ENCODE measurements around the gene IMMP2L.
"Not testable (repeated sequence)": the region's sequence is repeated elsewhere in the genome, so short reads cannot be mapped to it uniquely, and the experiment has no call there.

The IMMP2L gene

DNA sequence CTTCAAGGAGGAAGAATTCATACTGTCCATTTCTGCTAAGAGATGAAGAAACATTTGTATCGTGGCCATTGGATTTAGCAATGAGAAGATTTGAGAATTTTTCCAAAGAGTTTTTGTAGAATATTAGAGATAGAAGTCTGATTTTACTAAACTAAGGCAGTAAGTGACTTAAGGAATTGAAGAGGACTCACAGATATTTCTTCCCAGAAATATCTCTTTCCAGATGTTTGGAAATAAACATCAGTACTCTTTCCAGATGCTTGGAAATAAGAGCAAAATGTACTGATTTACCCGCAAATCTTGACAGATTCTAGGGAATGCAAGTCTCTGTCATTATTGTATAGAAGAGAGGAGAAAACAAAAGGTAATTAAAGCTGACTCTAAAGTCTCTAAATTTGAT, 91.3 kb downstream of the IMMP2L start:
- Histone ChIP-seq H3K27me3 (ENCODE audit: control insufficient read depth, insufficient read depth, low read length, poor library complexity, severe bottlenecking) (no peaks in the 10 kb centered on the region), H3K9me3 (ENCODE audit: control insufficient read depth, low read length) (no peaks in the 10 kb centered on the region), H3K4me3 (ENCODE audit: insufficient read depth, low read depth, low read length) (no peak overlapping the region), H3K36me3 (ENCODE audit: control insufficient read depth, insufficient read depth, low read length) (no peaks in the 10 kb centered on the region), H3K4me1 (ENCODE audit: control insufficient read depth, insufficient read depth, low read length) (no peaks in the 10 kb centered on the region), H3K27ac (ENCODE audit: insufficient read depth, low read depth, low read length, poor library complexity, severe bottlenecking) (no peak overlapping the region)
- 94 to 100% methylated on average over 2 of the region's 2 CpGs for WGBS, 2 experiments

DNA sequence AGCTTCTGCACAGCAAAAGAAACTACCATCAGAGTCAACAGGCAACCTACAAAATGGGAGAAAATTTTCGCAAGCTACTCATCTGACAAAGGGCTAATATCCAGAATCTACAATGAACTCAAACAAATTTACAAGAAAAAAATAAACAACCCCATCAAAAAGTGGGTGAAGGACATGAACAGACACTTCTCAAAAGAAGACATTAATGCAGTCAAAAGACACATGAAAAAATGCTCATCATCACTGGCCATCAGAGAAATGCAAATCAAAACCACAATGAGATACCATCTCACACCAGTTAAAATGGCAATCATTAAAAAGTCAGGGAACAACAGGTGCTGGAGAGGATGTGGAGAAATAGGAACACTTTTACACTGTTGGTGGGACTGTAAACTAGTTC, 92.4 kb downstream of the IMMP2L start:
- not testable (repeated sequence) for H3K27me3 ChIP-seq (ENCODE audit: control insufficient read depth, insufficient read depth, low read length, poor library complexity, severe bottlenecking); H3K27ac ChIP-seq (ENCODE audit: insufficient read depth, low read depth, low read length, poor library complexity, severe bottlenecking); H3K9me3 ChIP-seq (ENCODE audit: control insufficient read depth, low read length); H3K36me3 ChIP-seq (ENCODE audit: control insufficient read depth, insufficient read depth, low read length); H3K4me3 ChIP-seq (ENCODE audit: insufficient read depth, low read depth, low read length); H3K4me1 ChIP-seq (ENCODE audit: control insufficient read depth, insufficient read depth, low read length)
- WGBS, 2 experiments: 76 to 81% methylated on average over 1 of the region's 1 CpG

DNA sequence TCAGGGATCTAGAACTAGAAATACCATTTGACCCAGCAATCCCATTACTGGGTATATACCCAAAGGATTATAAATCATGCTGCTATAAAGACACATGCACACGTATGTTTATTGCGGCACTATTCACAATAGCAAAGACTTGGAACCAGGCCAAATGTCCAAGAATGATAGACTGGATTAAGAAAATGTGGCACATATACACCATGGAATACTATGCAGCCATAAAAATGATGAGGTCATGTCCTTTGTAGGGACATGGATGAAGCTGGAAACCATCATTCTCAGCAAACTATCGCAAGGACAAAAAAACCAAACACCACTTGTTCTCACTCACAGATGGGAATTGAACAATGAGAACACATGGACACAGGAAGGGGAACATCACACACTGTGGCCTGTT, 96.5 kb downstream of the IMMP2L start:
- WGBS, 2 experiments: 92 to 100% methylated on average over 1 to 2 of the region's 3 CpGs
- not testable (repeated sequence) for H3K27ac ChIP-seq (ENCODE audit: insufficient read depth, low read depth, low read length, poor library complexity, severe bottlenecking); H3K4me1 ChIP-seq (ENCODE audit: control insufficient read depth, insufficient read depth, low read length); H3K27me3 ChIP-seq (ENCODE audit: control insufficient read depth, insufficient read depth, low read length, poor library complexity, severe bottlenecking); H3K9me3 ChIP-seq (ENCODE audit: control insufficient read depth, low read length); H3K4me3 ChIP-seq (ENCODE audit: insufficient read depth, low read depth, low read length); H3K36me3 ChIP-seq (ENCODE audit: control insufficient read depth, insufficient read depth, low read length)

DNA sequence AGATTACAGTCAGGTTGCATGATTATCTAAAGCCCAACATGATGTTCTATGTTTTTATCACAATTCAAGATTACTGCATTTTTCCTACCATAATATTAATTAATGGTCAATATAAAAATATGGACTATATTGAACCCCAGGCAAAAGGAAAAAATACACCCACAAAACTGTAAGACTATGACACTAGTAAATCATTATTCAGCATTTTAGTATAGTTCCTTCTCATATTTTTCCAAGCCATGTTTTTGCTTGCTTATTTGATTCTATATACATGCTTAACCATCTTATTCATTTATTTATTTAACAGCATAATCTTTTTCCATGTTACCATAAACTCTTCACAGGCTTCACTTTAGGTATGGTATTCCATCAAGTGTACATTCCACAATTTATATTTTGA, 101.6 kb downstream of the IMMP2L start:
- no peaks in the 10 kb centered on the region for H3K9me3 ChIP-seq (ENCODE audit: control insufficient read depth, low read length)
- H3K27ac ChIP-seq (ENCODE audit: insufficient read depth, low read depth, low read length, poor library complexity, severe bottlenecking): no peak overlapping the region
- no peaks in the 10 kb centered on the region for H3K4me1 ChIP-seq (ENCODE audit: control insufficient read depth, insufficient read depth, low read length)
- H3K27me3 ChIP-seq (ENCODE audit: control insufficient read depth, insufficient read depth, low read length, poor library complexity, severe bottlenecking): no peaks in the 10 kb centered on the region
- no peaks in the 10 kb centered on the region for H3K36me3 ChIP-seq (ENCODE audit: control insufficient read depth, insufficient read depth, low read length)
- H3K4me3 ChIP-seq (ENCODE audit: insufficient read depth, low read depth, low read length): no peak overlapping the region

DNA sequence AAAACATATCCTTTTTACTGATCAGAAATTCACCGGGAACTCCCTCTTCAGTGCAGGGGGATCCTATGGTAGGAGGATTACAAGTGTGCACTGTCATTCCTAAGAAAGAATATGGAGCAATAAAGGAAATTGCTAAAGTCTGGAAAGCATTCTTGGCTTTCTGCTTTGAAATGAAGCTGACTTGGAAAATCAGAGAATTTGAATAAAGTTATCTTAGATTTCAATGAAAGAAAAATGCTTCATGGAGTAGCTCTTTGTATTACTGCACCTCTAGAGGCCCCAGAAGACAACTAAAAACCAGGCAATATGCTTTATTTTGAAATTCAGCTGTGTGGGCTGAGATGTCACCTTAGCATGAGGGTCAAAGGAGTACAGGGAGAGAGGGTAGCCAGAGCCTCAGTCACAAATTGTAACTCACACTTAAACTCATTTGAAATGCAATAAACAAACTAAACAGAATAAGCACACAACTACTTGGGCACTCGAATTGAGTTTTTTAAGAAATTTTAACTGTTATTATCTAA, 102.5 kb downstream of the IMMP2L start:
- Histone ChIP-seq H3K27ac (ENCODE audit: insufficient read depth, low read depth, low read length, poor library complexity, severe bottlenecking) (no peak overlapping the region), H3K9me3 (ENCODE audit: control insufficient read depth, low read length) (no peaks in the 10 kb centered on the region), H3K4me1 (ENCODE audit: control insufficient read depth, insufficient read depth, low read length) (no peaks in the 10 kb centered on the region), H3K4me3 (ENCODE audit: insufficient read depth, low read depth, low read length) (no peak overlapping the region), H3K36me3 (ENCODE audit: control insufficient read depth, insufficient read depth, low read length) (no peaks in the 10 kb centered on the region), H3K27me3 (ENCODE audit: control insufficient read depth, insufficient read depth, low read length, poor library complexity, severe bottlenecking) (no peaks in the 10 kb centered on the region)
- 88 to 89% methylated on average over 1 of the region's 2 CpGs for WGBS, 2 experiments

DNA sequence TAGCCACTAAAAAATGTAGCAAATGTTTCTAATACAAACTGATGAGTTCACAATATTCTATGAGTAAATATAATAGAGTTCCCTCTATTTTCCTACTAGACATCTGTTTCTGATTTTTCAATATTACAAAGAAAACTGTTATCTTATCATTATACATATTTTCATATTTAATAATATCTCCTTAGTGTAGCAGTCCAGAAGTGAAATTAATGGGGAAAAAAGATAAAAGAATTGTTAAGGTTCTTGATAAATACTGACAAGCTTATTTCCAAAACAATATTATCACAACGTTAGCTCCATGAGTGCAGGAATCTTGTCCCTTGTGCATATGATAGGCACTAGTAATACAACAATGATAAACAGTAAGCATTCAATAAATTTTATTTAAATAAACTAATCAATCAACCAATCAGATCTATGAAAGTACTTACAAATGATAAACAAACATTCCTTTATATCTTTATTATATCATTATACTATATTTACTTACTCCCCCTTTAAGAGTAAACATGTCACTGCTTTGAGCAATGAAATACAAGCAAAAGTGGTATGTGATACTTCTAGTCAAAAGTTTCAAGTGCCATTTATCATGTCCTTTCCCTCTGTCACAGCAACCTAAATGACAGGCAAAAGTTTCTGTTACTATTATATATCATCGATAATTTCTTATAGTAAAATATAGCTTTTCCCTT, 103.1 kb downstream of the IMMP2L start:
- no peaks in the 10 kb centered on the region for H3K36me3 ChIP-seq (ENCODE audit: control insufficient read depth, insufficient read depth, low read length)
- no peaks in the 10 kb centered on the region for H3K4me1 ChIP-seq (ENCODE audit: control insufficient read depth, insufficient read depth, low read length)
- H3K4me3 ChIP-seq (ENCODE audit: insufficient read depth, low read depth, low read length): no peak overlapping the region
- no peak overlapping the region for H3K27ac ChIP-seq (ENCODE audit: insufficient read depth, low read depth, low read length, poor library complexity, severe bottlenecking)
- WGBS, 2 experiments: 100% methylated on average over 1 of the region's 2 CpGs; no CpG with 5 or more reads in 1 of the 2 experiments
- no peaks in the 10 kb centered on the region for H3K9me3 ChIP-seq (ENCODE audit: control insufficient read depth, low read length)
- H3K27me3 ChIP-seq (ENCODE audit: control insufficient read depth, insufficient read depth, low read length, poor library complexity, severe bottlenecking): no peaks in the 10 kb centered on the region

DNA sequence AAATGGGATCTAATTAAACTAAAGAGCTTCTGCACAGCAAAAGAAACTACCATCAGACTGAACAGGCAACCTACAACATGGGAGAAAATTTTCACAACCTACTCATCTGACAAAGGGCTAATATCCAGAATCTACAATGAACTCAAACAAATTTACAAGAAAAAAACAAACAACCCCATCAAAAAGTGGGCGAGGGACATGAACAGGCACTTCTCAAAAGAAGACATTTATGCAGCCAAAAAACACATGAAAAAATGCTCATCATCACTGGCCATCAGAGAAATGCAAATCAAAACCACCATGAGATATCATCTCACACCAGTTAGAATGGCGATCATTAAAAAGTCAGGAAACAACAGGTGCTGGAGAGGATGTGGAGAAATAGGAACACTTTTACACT, 111.6 kb downstream of the IMMP2L start:
- WGBS, 2 experiments: no CpG with 5 or more reads among the region's 2 CpGs

DNA sequence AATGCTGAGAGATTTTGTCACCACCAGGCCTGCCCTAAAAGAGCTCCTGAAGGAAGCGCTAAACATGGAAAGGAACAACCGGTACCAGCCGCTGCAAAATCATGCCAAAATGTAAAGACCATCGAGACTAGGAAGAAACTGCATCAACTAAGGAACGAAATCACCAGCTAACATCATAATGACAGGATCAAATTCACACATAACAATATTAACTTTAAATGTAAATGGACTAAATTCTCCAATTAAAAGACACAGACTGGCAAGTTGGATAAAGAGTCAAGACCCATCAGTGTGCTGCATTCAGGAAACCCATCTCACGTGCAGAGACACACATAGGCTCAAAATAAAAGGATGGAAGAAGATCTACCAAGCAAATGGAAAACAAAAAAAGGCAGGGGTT, 114.8 kb downstream of the IMMP2L start:
- H3K9me3 ChIP-seq (ENCODE audit: control insufficient read depth, low read length); H3K36me3 ChIP-seq (ENCODE audit: control insufficient read depth, insufficient read depth, low read length); H3K4me3 ChIP-seq (ENCODE audit: insufficient read depth, low read depth, low read length); H3K27me3 ChIP-seq (ENCODE audit: control insufficient read depth, insufficient read depth, low read length, poor library complexity, severe bottlenecking); H3K4me1 ChIP-seq (ENCODE audit: control insufficient read depth, insufficient read depth, low read length); H3K27ac ChIP-seq (ENCODE audit: insufficient read depth, low read depth, low read length, poor library complexity, severe bottlenecking): not testable (repeated sequence)
- WGBS, 2 experiments: no CpG with 5 or more reads among the region's 6 CpGs

More for the DNA sequence above, 111.6 kb downstream of the IMMP2L start:
- H3K27ac ChIP-seq (ENCODE audit: insufficient read depth, low read depth, low read length, poor library complexity, severe bottlenecking); H3K27me3 ChIP-seq (ENCODE audit: control insufficient read depth, insufficient read depth, low read length, poor library complexity, severe bottlenecking); H3K4me1 ChIP-seq (ENCODE audit: control insufficient read depth, insufficient read depth, low read length); H3K4me3 ChIP-seq (ENCODE audit: insufficient read depth, low read depth, low read length); H3K9me3 ChIP-seq (ENCODE audit: control insufficient read depth, low read length); H3K36me3 ChIP-seq (ENCODE audit: control insufficient read depth, insufficient read depth, low read length): not testable (repeated sequence)

DNA sequence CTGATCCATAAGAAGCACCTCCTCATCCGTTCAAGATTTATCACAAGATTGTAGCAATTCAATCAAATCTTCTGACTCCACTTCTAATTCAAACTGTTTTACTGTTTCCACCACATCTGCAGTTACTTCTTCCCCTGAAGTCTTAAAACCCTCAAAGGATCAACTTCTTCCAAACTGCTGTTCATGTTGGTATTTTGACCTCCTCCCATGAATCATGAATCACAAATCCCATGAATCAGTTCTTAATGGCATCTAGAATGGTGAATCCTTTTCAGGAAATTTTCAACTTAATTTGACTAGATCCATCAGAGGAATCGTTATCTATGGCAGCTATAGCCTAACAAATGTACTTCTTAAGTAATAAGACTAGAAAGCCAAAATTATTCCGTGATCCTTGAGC, 122.3 kb downstream of the IMMP2L start:
- Histone ChIP-seq H3K9me3 (ENCODE audit: control insufficient read depth, low read length) (no peaks in the 10 kb centered on the region), H3K4me1 (ENCODE audit: control insufficient read depth, insufficient read depth, low read length) (peaks cover 8% of the 10 kb centered on the region), H3K27me3 (ENCODE audit: control insufficient read depth, insufficient read depth, low read length, poor library complexity, severe bottlenecking) (no peaks in the 10 kb centered on the region), H3K4me3 (ENCODE audit: insufficient read depth, low read depth, low read length) (no peak overlapping the region), H3K36me3 (ENCODE audit: control insufficient read depth, insufficient read depth, low read length) (no peaks in the 10 kb centered on the region), H3K27ac (ENCODE audit: insufficient read depth, low read depth, low read length, poor library complexity, severe bottlenecking) (no peak overlapping the region)
- WGBS, 2 experiments: 94 to 97% methylated on average over 3 of the region's 3 CpGs

DNA sequence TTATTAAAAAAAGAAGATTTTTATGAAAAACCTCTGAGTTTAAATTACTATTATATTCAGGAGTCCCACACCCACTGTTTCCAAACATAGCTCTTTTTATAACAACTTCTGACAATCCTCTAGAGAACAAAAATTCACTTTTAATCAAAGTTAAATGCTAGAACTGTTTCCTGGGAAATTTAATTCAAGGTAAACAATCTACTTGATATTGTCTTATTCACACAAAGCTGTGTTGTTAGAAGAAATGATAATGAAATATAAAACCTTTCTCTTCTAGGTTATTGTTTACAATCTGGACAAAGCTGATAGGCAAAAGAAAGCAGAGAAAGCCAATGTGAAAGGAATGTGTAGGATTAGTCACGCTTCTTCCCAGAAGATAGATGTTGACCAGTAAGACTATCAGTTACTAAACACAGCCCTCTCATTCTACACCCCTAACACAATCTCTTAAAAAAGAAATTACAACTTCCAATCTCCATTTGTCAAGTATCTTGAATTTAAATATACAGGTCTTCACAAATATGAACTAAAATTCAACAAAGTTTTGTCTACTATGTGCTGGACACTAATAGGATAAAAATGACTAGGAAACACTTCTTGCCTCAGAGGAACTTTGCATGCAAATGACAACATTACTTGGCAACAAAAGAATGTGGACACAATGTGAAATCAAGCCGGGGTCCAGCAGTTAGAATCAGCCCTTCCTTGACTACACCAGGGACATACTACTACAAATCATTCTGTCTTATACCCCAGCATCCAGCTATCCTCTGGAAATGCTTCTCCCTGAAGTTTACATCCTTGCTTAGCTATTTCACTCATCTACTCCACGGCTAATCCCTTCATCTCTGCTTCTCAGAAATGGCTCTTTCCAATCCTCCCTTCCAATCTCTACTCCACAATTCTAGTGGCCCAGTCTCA, 123.7 kb downstream of the IMMP2L start:
- H3K9me3 ChIP-seq (ENCODE audit: control insufficient read depth, low read length): no peaks in the 10 kb centered on the region
- peak overlapping the region; percentile 80 for H3K27ac ChIP-seq (ENCODE audit: insufficient read depth, low read depth, low read length, poor library complexity, severe bottlenecking)
- H3K4me3 ChIP-seq (ENCODE audit: insufficient read depth, low read depth, low read length): no peak overlapping the region
- WGBS, 2 experiments: 81 to 84% methylated on average over 2 to 3 of the region's 3 CpGs
- H3K36me3 ChIP-seq (ENCODE audit: control insufficient read depth, insufficient read depth, low read length): no peaks in the 10 kb centered on the region
- no peaks in the 10 kb centered on the region for H3K27me3 ChIP-seq (ENCODE audit: control insufficient read depth, insufficient read depth, low read length, poor library complexity, severe bottlenecking)
- H3K4me1 ChIP-seq (ENCODE audit: control insufficient read depth, insufficient read depth, low read length): peaks cover 8% of the 10 kb centered on the region
